ENCODE measurements around the gene OLIG1. TPM values are rescaled to one million over a fixed set of nuclear protein-coding genes. Genes with fewer than 3 reads are reported as not detected.

The OLIG1 gene
- total RNA-seq, 1 experiment from 2014 or later: not detected

DNA sequence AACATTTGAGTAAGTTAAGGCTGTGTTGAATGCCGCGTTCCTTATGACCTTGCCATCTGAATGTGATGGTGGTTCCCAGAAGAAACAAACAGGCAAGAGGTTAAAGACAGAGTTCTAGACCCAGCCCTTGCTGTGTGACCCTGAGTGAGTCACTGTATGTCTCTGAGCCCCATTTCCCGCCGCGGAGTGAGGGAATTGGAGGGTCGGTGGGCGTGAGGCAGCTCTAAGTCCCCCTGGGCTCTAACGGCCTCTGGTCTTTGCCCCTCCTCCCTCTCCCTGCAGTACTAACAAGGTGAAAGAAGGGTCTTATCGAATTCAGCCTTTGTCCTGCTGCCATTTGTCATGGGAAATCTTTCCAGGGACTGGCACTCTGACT is 40.4 kb downstream of the OLIG1 start:
- H2AFZ ChIP-seq: no peak overlapping the region
- TF ChIP-seq CTCF (conservative IDR thresholded peaks at IDR 0.05) (no peak), EZH2 (IDR thresholded peaks at IDR 0.05; ENCODE audit: low read depth) (no peak)
- POLR2A ChIA-PET (ENCODE audit: unreplicated experiment): no interaction called here
- H3K27me3 ChIP-seq (ENCODE audit: insufficient read depth, low read depth): peaks cover 93% of the 10 kb centered on the region
- H4K20me1 ChIP-seq (ENCODE audit: insufficient read depth): no peaks in the 10 kb centered on the region
- DNase-seq: no peak
- CTCF ChIA-PET: no interaction called here
- no peaks in the 10 kb centered on the region for H3K36me3 ChIP-seq (ENCODE audit: low read depth)
- no TSS peak for BruUV-seq (replicated peaks)
- H3K4me3 ChIP-seq: no peak overlapping the region
- no peaks in the 10 kb centered on the region for H3K79me2 ChIP-seq (ENCODE audit: low read depth)
- intact Hi-C loops (cut with micrococcal nuclease; ENCODE audit: unreplicated experiment): no loop called here
- H3K9me3 ChIP-seq (ENCODE audit: insufficient read depth, low read depth): no peaks in the 10 kb centered on the region
- no peak overlapping the region for H3K4me2 ChIP-seq
- H3K4me1 ChIP-seq (replicated peaks; ENCODE audit: insufficient read depth): no peaks in the 10 kb centered on the region
- H3K9me2 ChIP-seq (ENCODE audit: insufficient read depth): no peaks in the 10 kb centered on the region
- no peaks in the 10 kb centered on the region for H3F3A ChIP-seq (ENCODE audit: insufficient read depth, low read depth)
- no peak overlapping the region for H3K27ac ChIP-seq

GRCh38 chr21:33111577-33111976 is 41.6 kb downstream of the OLIG1 start:
- H3K4me1 ChIP-seq (replicated peaks; ENCODE audit: insufficient read depth): no peaks in the 10 kb centered on the region
- no peak for DNase-seq
- H3K36me3 ChIP-seq (ENCODE audit: low read depth): no peaks in the 10 kb centered on the region
- POLR2A ChIA-PET (ENCODE audit: unreplicated experiment): no interaction called here
- no peak overlapping the region for H2AFZ ChIP-seq
- no peaks in the 10 kb centered on the region for H4K20me1 ChIP-seq (ENCODE audit: insufficient read depth)
- CTCF ChIA-PET: no interaction called here
- intact Hi-C loops (cut with micrococcal nuclease; ENCODE audit: unreplicated experiment): no loop called here
- BruUV-seq (replicated peaks): no TSS peak
- H3K27ac ChIP-seq: no peak overlapping the region
- no peak overlapping the region for H3K4me3 ChIP-seq
- no peaks in the 10 kb centered on the region for H3K79me2 ChIP-seq (ENCODE audit: low read depth)
- H3K9me2 ChIP-seq (ENCODE audit: insufficient read depth): no peaks in the 10 kb centered on the region
- TF ChIP-seq CTCF (conservative IDR thresholded peaks at IDR 0.05) (no peak), EZH2 (IDR thresholded peaks at IDR 0.05; ENCODE audit: low read depth) (no peak)
- H3K27me3 ChIP-seq (ENCODE audit: insufficient read depth, low read depth): peaks cover 93% of the 10 kb centered on the region
- no peak overlapping the region for H3K4me2 ChIP-seq
- no peaks in the 10 kb centered on the region for H3F3A ChIP-seq (ENCODE audit: insufficient read depth, low read depth)
- no peaks in the 10 kb centered on the region for H3K9me3 ChIP-seq (ENCODE audit: insufficient read depth, low read depth)

DNA sequence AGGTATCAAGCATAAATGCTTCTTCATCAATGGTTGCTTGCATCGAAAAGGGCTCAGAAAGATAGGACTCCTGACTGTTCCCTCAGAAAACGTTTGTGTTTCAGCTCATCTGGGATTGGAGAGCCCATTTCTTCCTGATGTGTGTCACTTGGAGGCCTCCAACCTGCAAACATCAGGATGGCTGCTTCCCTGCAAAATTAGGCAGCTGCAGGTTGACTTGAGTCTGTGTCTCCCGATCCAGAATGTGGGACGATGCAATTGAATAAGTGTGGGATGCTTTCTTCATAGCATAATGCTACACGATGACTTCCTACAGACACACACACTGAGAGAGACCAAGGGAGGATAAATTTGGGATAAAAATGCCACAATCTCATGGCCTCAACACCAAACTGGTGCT is 42.2 kb downstream of the OLIG1 start:
- no peak overlapping the region for H3K4me2 ChIP-seq
- H3K4me1 ChIP-seq (replicated peaks; ENCODE audit: insufficient read depth): no peaks in the 10 kb centered on the region
- no peaks in the 10 kb centered on the region for H3K79me2 ChIP-seq (ENCODE audit: low read depth)
- POLR2A ChIA-PET (ENCODE audit: unreplicated experiment): no interaction called here
- TF ChIP-seq EZH2 (IDR thresholded peaks at IDR 0.05; ENCODE audit: low read depth) (no peak), CTCF (conservative IDR thresholded peaks at IDR 0.05) (no peak)
- no peak for DNase-seq
- no peaks in the 10 kb centered on the region for H3K36me3 ChIP-seq (ENCODE audit: low read depth)
- BruUV-seq (replicated peaks): no TSS peak
- no peaks in the 10 kb centered on the region for H3K9me2 ChIP-seq (ENCODE audit: insufficient read depth)
- no peaks in the 10 kb centered on the region for H4K20me1 ChIP-seq (ENCODE audit: insufficient read depth)
- no peaks in the 10 kb centered on the region for H3K9me3 ChIP-seq (ENCODE audit: insufficient read depth, low read depth)
- H3K4me3 ChIP-seq: no peak overlapping the region
- CTCF ChIA-PET: no interaction called here
- no peak overlapping the region for H2AFZ ChIP-seq
- no peak overlapping the region for H3K27ac ChIP-seq
- H3F3A ChIP-seq (ENCODE audit: insufficient read depth, low read depth): no peaks in the 10 kb centered on the region
- peaks cover 96% of the 10 kb centered on the region for H3K27me3 ChIP-seq (ENCODE audit: insufficient read depth, low read depth)
- intact Hi-C loops (cut with micrococcal nuclease; ENCODE audit: unreplicated experiment): no loop called here

All from PC-9 (cell line).